ENCODE data around the gene CBX4. TPM values are rescaled to one million over a fixed set of nuclear protein-coding genes. Genes with fewer than 3 reads are reported as not detected.

CBX4 gene
- total and polyA plus RNA-seq, 2 donors from 2014 or later: 7.1 to 26.8 TPM

GRCh38 chr17:79799538-79800324 is 39.5 kb downstream of the CBX4 start:
- intact Hi-C loops (cut with DNase I): no loop called here
- no peak for TF ChIP-seq CTCF (IDR thresholded peaks at IDR 0.05; ENCODE audit: borderline replicate concordance, extremely low read depth, insufficient read depth)
- peaks cover 0 to 2% (median 0%) of the 10 kb centered on the region in 3 donors for H3K36me3 ChIP-seq (ENCODE audit: control insufficient read depth in 2 of 3, insufficient read depth in 3 of 3, low read length in 3 of 3)

GRCh38 chr17:79799174-79799537 is 40.1 kb downstream of the CBX4 start:
- no peaks in the 10 kb centered on the region for H3K9me3 ChIP-seq (ENCODE audit: control insufficient read depth in 2 of 3, insufficient read depth in 1 of 3, low read length in 3 of 3)
- H3K27me3 ChIP-seq (ENCODE audit: control insufficient read depth, insufficient read depth, low read length): peaks cover 43% of the 10 kb centered on the region
- FAIRE-seq: no peak
- peak in 1 of 5 donors; percentile 70 for DNase-seq
- H3K4me1 ChIP-seq (ENCODE audit: control insufficient read depth in 2 of 3, insufficient read depth in 2 of 3, low read depth in 1 of 3, low read length in 3 of 3): peaks cover 0 to 19% (median 7%) of the 10 kb centered on the region in 3 donors
- no peak overlapping the region for H3K4me3 ChIP-seq (ENCODE audit: low read length in 3 of 3)
- intact Hi-C loops (cut with DNase I): no loop called here
- H3K27ac ChIP-seq (ENCODE audit: low read depth in 2 of 2, low read length in 2 of 2): no peak overlapping the region
- no peak for TF ChIP-seq CTCF (IDR thresholded peaks at IDR 0.05; ENCODE audit: borderline replicate concordance, extremely low read depth, insufficient read depth)
- peaks cover 0 to 2% (median 0%) of the 10 kb centered on the region in 3 donors for H3K36me3 ChIP-seq (ENCODE audit: control insufficient read depth in 2 of 3, insufficient read depth in 3 of 3, low read length in 3 of 3)
- no peak overlapping the region for H3K9ac ChIP-seq (ENCODE audit: low read length in 3 of 3)

More at GRCh38 chr17:79799538-79800324, 39.5 kb downstream of the CBX4 start:
- Histone ChIP-seq H3K27me3 (ENCODE audit: control insufficient read depth, insufficient read depth, low read length) (peaks cover 48% of the 10 kb centered on the region), H3K27ac (ENCODE audit: low read depth in 2 of 2, low read length in 2 of 2) (no peak overlapping the region), H3K4me3 (ENCODE audit: low read length in 3 of 3) (no peak overlapping the region), H3K9ac (ENCODE audit: low read length in 3 of 3) (no peak overlapping the region), H3K4me1 (ENCODE audit: control insufficient read depth in 2 of 3, insufficient read depth in 2 of 3, low read depth in 1 of 3, low read length in 3 of 3) (peaks cover 0 to 19% (median 7%) of the 10 kb centered on the region in 3 donors), H3K9me3 (ENCODE audit: control insufficient read depth in 2 of 3, insufficient read depth in 1 of 3, low read length in 3 of 3) (no peaks in the 10 kb centered on the region)
- DNase-seq (peak in 2 of 5 donors; percentile 24 to 46), FAIRE-seq (no peak)

GRCh38 chr17:79798299-79799173 is 40.7 kb downstream of the CBX4 start:
- H3K9me3 ChIP-seq (ENCODE audit: control insufficient read depth in 2 of 3, insufficient read depth in 1 of 3, low read length in 3 of 3): no peaks in the 10 kb centered on the region
- H3K9ac ChIP-seq (ENCODE audit: low read length in 3 of 3): no peak overlapping the region
- peaks cover 37% of the 10 kb centered on the region for H3K27me3 ChIP-seq (ENCODE audit: control insufficient read depth, insufficient read depth, low read length)
- H3K36me3 ChIP-seq (ENCODE audit: control insufficient read depth in 2 of 3, insufficient read depth in 3 of 3, low read length in 3 of 3): peaks cover 0 to 2% (median 0%) of the 10 kb centered on the region in 3 donors
- TF ChIP-seq CTCF (IDR thresholded peaks at IDR 0.05; ENCODE audit: borderline replicate concordance, extremely low read depth, insufficient read depth): no peak
- intact Hi-C loops (cut with DNase I): no loop called here
- FAIRE-seq (no peak), DNase-seq (peak; percentile 69 to 85 (median 76))
- no peak overlapping the region for H3K4me3 ChIP-seq (ENCODE audit: low read length in 3 of 3)
- no peak overlapping the region for H3K27ac ChIP-seq (ENCODE audit: low read depth in 2 of 2, low read length in 2 of 2)
- peaks cover 2 to 19% (median 7%) of the 10 kb centered on the region in 3 donors for H3K4me1 ChIP-seq (ENCODE audit: control insufficient read depth in 2 of 3, insufficient read depth in 2 of 3, low read depth in 1 of 3, low read length in 3 of 3)
